SKM-1 treated with dmso at 0.1 percent for 144 hours (cell line): ENCODE results near the gene AGMO.
"Not testable (repeated sequence)": the region's sequence is repeated elsewhere in the genome, so short reads cannot be mapped to it uniquely, and the experiment has no call there.

ENCODE experiments used
- DNase-seq: peaks from one replicate; lab custom pipeline; 2025; ENCODE audit not compliant: unreplicated experiment; lab: John Stamatoyannopoulos, UW

AGMO gene

GRCh38 chr7:15560968-15561367, 847 bp downstream of the AGMO start:
- no peak for DNase-seq

DNA sequence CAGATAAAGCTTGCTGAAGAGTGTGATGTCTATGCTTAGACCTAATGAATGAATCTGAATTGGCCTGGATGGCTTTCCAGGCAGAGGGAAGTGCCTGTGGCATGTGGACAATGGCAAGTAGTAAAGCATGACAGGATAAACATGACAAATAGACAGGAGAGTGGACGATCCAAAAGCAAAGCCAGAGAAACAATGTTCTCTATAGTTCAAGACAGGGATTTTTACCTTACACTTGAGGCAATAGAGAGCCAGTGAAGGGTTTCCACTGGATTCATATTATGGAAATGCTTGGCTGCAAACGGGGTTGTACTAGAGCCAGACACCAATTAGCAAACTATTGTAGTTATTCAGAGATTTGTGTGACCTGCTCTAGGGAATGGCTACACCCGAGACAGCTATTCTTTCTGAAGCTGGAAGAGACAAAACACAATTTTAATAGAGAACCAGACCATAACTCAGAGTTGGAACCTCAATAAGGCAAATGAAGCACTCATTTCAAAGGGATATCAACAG, 2.3 kb downstream of the AGMO start:
- DNase-seq, result no peak

GRCh38 chr7:15558756-15559155, 3.1 kb downstream of the AGMO start:
- no peak for DNase-seq

DNA sequence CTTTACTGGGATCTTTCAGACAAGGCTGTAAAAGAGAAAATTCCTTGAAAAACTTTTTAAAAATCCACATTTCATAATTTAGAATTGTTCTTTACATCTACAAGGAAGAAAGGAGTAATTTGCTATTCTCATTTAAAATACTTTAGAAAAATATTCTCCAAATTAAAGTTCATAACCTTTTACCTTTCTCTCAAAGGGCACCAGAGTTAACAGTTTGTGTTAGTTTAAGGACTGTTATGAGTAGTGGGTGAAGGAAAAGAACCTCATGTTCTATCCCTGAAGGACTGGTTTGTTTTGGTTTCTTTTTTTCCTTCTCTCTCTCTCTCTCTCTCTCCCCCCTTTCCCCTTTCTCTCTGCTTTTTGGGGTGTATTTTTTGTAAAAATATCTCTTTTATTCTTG, 4.1 kb downstream of the AGMO start:
- no peak for DNase-seq

GRCh38 chr7:15557186-15557585, 4.6 kb downstream of the AGMO start:
- no peak for DNase-seq

GRCh38 chr7:15556339-15557105, 5.3 kb downstream of the AGMO start:
- DNase-seq, result no peak

DNA sequence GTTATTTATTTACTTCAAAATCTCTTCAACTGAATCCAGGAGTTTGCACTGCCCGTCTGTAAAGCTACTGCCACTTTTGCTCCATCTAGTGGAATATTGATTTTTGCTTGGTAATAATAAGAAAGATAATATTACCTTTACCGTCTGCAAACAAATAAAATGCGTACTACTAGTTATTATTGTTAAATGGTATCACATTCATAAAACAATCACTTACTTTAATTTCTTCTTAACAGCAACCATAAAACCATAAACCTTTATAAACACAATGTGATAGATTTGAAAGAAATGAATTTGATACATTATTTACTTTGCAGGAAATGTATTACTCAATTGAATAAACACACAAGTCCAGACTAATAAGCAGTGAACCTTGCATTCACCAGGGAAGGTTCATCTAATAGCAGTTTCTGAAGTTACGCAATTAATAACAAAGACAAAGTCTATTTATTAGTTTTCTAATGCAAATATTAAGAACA, 6.4 kb downstream of the AGMO start:
- no peak for DNase-seq

GRCh38 chr7:15554744-15555143, 7.1 kb downstream of the AGMO start:
- no peak for DNase-seq

GRCh38 chr7:15554081-15554480, 7.7 kb downstream of the AGMO start:
- DNase-seq, result no peak

DNA sequence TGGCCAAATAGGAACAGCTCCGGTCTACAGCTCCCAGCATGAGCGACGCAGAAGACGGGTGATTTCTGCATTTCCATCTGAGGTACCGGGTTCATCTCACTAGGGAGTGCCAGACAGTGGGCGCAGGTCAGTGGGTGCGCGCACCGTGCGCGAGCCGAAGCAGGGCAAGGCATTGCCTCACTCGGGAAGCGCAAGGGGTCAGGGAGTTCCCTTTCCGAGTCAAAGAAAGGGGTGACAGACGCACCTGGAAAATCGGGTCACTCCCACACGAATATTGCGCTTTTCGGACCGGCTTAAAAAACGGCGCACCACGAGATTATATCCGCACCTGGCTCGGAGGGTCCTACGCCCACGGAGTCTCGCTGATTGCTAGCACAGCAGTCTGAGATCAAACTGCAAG, 14.5 kb downstream of the AGMO start:
- not testable (repeated sequence) for DNase-seq

- DNase-seq, result no peak
These were observed 15.5 kb downstream of the AGMO start for GRCh38 chr7:15546272-15546792.

DNA sequence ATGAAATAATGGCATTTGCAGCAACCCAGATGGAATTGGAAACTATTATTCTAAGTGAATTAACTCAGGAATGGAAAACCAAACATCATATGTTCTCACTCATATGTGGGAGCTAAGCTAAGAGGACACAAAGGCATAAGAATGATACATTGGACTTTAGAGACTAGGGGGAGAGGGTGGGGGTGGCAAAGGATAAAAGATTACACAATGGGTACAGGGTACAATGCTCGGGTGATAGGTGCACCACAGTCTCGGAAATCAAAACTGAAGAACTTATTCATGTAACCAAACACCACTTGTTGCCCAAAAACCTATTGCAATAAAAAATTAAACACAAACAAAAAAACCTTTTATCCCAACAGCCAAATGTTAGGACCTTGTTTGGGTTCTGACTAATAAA, 17.8 kb downstream of the AGMO start:
- no peak for DNase-seq

GRCh38 chr7:15543256-15543655, 18.6 kb downstream of the AGMO start:
- DNase-seq, result no peak

- no peak for DNase-seq
These were observed 34.2 kb downstream of the AGMO start for GRCh38 chr7:15527648-15528047.

DNA sequence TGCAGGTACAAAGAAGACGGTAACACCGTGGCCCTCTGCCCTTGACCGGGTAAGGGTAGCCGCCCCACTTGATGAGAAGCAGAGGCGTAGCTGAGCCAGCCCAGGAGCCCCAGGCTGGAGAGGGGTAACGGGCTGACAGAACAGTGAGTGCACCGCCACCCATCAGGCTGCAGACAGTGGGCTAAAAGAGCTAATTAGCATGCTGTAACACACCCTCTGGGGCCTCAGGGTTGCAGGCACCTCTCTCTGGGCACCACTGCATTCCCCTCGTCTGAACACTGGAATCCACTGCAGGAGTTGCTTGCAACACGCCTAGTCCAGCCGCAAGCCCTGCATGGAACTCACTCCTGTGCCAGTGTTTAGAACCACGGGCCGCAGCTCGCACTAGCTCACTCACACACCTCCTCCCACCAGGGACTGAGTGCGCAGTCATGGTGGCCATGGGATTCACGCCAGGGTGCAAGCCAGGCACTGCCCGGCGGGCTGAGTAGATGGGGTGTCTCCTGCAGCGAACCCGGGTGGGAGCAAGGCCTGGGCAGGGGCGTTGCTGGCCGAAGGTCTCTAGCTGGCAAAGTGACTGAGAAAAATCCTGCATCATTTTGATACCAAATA, 36.1 kb downstream of the AGMO start:
- DNase-seq, result no peak

- DNase-seq, result no peak
These were observed 37.7 kb downstream of the AGMO start for GRCh38 chr7:15524077-15524476.

DNA sequence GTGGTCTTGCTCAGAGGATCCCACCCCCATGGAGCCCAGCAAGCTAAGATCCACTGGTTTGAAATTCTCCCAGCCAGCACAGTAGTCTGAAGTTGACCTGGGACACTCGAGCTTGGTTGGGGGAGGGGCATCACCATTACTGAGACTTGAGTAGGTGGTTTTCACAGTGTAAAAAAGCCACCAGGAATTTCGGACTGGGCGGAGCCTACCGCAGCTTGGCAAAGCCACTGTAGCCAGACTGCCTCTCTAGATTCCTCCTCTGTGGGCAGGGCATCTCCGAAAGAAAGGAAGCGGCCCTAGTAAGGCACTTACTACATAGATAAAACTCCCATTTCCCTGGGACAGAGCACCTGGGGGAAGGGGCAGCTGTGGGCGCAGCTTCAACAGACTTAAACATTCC, 44.0 kb downstream of the AGMO start:
- not testable (repeated sequence) for DNase-seq

DNA sequence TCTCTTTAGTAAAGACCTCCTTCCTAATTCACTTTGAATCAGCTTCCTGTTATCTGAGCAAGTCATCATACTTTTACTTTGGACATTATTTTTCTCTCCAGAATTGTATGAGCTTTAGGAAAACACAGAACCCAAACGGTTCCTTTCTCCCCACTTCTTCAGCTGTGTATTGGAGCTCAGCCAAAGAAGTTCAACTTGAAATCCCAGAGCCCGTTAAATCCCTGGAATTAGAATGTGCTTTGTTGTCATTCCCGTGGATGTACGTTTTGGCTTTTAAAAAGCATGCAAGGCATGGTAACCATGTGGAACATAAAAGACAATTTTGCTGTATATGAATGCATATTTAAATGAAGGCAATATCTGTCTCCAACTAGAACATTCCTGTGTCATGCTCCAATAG, 46.6 kb downstream of the AGMO start:
- DNase-seq, result no peak

DNA sequence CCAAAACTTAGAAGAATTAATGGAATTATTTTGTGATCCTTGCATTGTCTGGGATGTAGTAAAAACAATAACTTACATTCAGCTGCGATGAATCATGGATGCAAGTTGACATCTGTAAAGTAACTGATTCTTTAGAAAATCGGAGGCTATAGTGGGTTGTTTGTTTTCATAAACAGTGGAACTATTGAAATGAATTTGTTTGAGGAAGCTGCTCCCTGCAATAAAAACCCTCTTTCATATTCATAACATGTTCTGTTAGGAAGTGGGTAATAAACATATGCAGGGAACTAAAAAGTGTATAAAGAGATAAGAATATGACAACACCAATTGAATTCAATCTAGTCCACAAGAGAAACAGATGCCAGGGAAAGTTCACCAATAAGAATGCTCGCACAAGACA, 53.6 kb downstream of the AGMO start:
- DNase-seq, result no peak

GRCh38 chr7:15507708-15508107, 54.1 kb downstream of the AGMO start:
- DNase-seq, result no peak

GRCh38 chr7:15507171-15507570, 54.6 kb downstream of the AGMO start:
- DNase-seq, result no peak

DNA sequence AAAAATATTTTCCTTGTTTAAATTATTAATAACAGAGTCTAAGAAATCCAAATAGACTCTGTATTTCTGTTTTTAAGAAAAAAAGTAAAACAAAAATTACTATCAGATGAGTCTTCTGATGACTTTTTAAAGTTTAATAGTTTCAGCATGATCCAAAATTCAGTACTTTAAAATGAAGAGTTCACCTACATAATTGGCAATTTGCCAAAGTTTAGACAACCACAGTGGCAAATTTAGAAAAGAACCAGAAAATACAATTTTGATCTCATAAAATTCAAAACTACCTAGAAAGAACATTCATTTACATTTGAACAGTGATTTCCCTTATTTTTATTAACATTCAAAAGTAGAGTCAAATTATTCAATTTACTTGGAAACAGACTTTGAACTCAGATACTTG, 56.1 kb downstream of the AGMO start:
- DNase-seq, result no peak
